Muscle of arm (tissue), 12 donors: ENCODE data around the gene SNX18. TPM values are rescaled to one million over a fixed set of nuclear protein-coding genes. Genes with fewer than 3 reads are reported as not detected.

ENCODE experiments used
- DNase-seq: peaks from one replicate; pipeline ENCODE4 v3.0.0-alpha.2; 2013
- polyA plus RNA-seq, 12 donors: library from polyadenylated mRNA; unstranded; fragments of 120-200 nt; gene quantifications; one replicate each; pipeline ENCODE4 v1.2.1, GENCODE V29; 2013; ENCODE audit not compliant: insufficient read length in 12 of 12

SNX18 gene
- polyA plus RNA-seq, 12 donors, result 23.5 to 38.2 (median 30.7) TPM; not detected in 1

GRCh38 chr5:54577937-54578653 lies 60.5 kb downstream of the SNX18 start:
- DNase-seq, result no peak

GRCh38 chr5:54579591-54580295 lies 62.2 kb downstream of the SNX18 start:
- DNase-seq, result no peak

- DNase-seq, result no peak
Observed at GRCh38 chr5:54580997-54581811, 63.6 kb downstream of the SNX18 start.

GRCh38 chr5:54581831-54582548 lies 64.4 kb downstream of the SNX18 start:
- no peak for DNase-seq

- DNase-seq, result no peak
Observed at GRCh38 chr5:54586336-54586735, 68.8 kb downstream of the SNX18 start.

- no peak for DNase-seq
Observed at GRCh38 chr5:54589786-54590185, 72.2 kb downstream of the SNX18 start.

GRCh38 chr5:54590824-54591223 lies 73.3 kb downstream of the SNX18 start:
- no peak for DNase-seq

- DNase-seq, result no peak
Observed at GRCh38 chr5:54593779-54594178, 76.2 kb downstream of the SNX18 start.

GRCh38 chr5:54594181-54594580 lies 76.6 kb downstream of the SNX18 start:
- no peak for DNase-seq

GRCh38 chr5:54595721-54596120 lies 78.2 kb downstream of the SNX18 start:
- no peak for DNase-seq

Other genes with a start within 250 kb of the SNX18 start
- gene ARL15, start 207.2 kb upstream of the SNX18 start, polyA plus RNA-seq, result 100 to 1,000 TPM in 1 of 12 donors, 10 to 100 TPM in 11; 22.9 to 139 (median 30.5) TPM
- 100 to 1,000 TPM in 9 of 12 donors, 10 to 100 TPM in 2, not detected in 1; 50.4 to 216 (median 123) TPM for gene HSPB3, start 62.1 kb upstream of the SNX18 start, polyA plus RNA-seq